Measurements from ENCODE around the gene PBX1.
A peak's percentile ranks its signal among the peaks of the same experiment; 100 is the strongest.

PBX1 gene

GRCh38 chr1:164709126-164709525 lies 150.1 kb downstream of the PBX1 start:
- Histone ChIP-seq H3K27me3 (ENCODE audit: control insufficient read depth in 3 of 3, insufficient read depth in 3 of 3, low read depth in 1 of 3, low read length in 3 of 3) (no peaks in the 10 kb centered on the region), H2AFZ (ENCODE audit: low read length) (no peak overlapping the region), H2BK12ac (ENCODE audit: low read length) (no peak overlapping the region), H2BK120ac (ENCODE audit: low read depth, low read length) (no peak overlapping the region), H4K91ac (ENCODE audit: low read depth, low read length, poor library complexity) (no peak overlapping the region), H3K36me3 (replicated peaks in 1 of 2; ENCODE audit: control insufficient read depth in 2 of 2, insufficient read depth in 2 of 2, low read length in 2 of 2) (no peaks in the 10 kb centered on the region), H2BK5ac (ENCODE audit: low read length) (no peak overlapping the region), H3K18ac (ENCODE audit: low read length) (no peak overlapping the region), H3K9ac (ENCODE audit: low read depth, low read length, poor library complexity) (no peak overlapping the region), H3K4me1 (ENCODE audit: control insufficient read depth in 2 of 2, insufficient read depth in 1 of 2, low read depth in 1 of 2, low read length in 2 of 2) (peaks cover 27 to 33% of the 10 kb centered on the region in 2 donors), H3K9me3 (replicated peaks in 1 of 2; ENCODE audit: control insufficient read depth in 2 of 2, insufficient read depth in 1 of 2, low read depth in 1 of 2, low read length in 2 of 2) (no peaks in the 10 kb centered on the region), H3K79me1 (ENCODE audit: low read depth, low read length) (no peaks in the 10 kb centered on the region), H3K4ac (ENCODE audit: low read length) (no peak overlapping the region), H2AK5ac (ENCODE audit: low read depth, low read length) (no peak overlapping the region), H3K4me3 (ENCODE audit: low read length in 2 of 2) (no peak overlapping the region), H4K8ac (ENCODE audit: low read depth, low read length) (no peak overlapping the region), H3K4me2 (ENCODE audit: insufficient read depth, low read length, poor library complexity, severe bottlenecking) (no peak overlapping the region), H3K14ac (ENCODE audit: low read length) (no peak overlapping the region), H3K23ac (ENCODE audit: low read depth, low read length, poor library complexity) (no peak overlapping the region), H3K27ac (replicated peaks; ENCODE audit: low read length) (no peak overlapping the region), H2BK15ac (ENCODE audit: low read length) (no peak overlapping the region)
- WGBS, 2 donors (ENCODE audit: extremely low coverage in 2 of 2, insufficient read length in 2 of 2, insufficient replicate concordance in 1 of 2): no CpG with 5 or more reads among the region's 4 CpGs
- DNase-seq (ENCODE audit: low spot score): no peak

DNA sequence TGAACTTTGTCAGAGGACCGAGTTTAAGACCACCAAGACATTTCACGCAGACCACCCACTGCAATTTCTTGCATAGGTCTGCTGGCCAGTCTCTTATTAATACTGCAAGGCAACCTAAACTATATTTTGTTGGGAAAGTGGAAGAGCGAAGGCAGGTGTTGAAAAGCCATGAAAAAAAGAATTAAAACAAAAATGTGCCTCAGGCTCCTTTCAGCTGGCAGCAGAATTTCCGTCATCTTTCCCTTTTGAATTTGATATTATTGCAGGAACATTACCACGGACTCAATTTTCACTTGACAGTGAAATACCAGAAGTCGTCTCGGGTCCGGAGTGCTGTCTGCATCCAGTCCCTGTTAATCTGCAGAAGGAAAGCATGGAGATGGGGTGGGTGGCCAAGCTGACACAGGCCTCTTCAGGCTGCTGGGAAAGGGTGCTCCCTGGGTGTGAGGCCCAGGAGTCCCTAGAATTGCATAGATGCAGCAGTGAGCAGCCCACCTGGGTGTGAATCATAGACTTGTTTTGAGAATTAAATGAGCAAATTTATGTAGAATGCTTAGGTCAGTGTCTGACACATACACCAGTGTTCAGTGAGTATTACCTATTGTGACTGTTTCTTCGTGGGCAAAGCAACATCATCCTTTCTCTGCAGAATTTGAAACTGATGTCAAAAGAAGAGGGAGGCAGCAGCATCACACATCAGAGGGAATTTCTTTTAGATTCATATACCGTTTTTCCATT lies 150.7 kb downstream of the PBX1 start:
- H3K27ac ChIP-seq (replicated peaks; ENCODE audit: low read length): no peak overlapping the region
- WGBS, 2 donors (ENCODE audit: extremely low coverage in 2 of 2, insufficient read length in 2 of 2, insufficient replicate concordance in 1 of 2): no CpG with 5 or more reads among the region's 10 CpGs
- no peak for DNase-seq (ENCODE audit: low spot score)
- H3K4me3 ChIP-seq (ENCODE audit: low read length in 2 of 2): no peak overlapping the region
- no peak overlapping the region for H2BK5ac ChIP-seq (ENCODE audit: low read length)
- no peak overlapping the region for H2AFZ ChIP-seq (ENCODE audit: low read length)
- peaks cover 27 to 33% of the 10 kb centered on the region in 2 donors for H3K4me1 ChIP-seq (ENCODE audit: control insufficient read depth in 2 of 2, insufficient read depth in 1 of 2, low read depth in 1 of 2, low read length in 2 of 2)
- H3K18ac ChIP-seq (ENCODE audit: low read length): no peak overlapping the region
- H3K14ac ChIP-seq (ENCODE audit: low read length): no peak overlapping the region
- no peak overlapping the region for H3K23ac ChIP-seq (ENCODE audit: low read depth, low read length, poor library complexity)
- H2BK15ac ChIP-seq (ENCODE audit: low read length): no peak overlapping the region
- H3K4ac ChIP-seq (ENCODE audit: low read length): no peak overlapping the region
- no peak overlapping the region for H4K91ac ChIP-seq (ENCODE audit: low read depth, low read length, poor library complexity)
- no peaks in the 10 kb centered on the region for H3K27me3 ChIP-seq (ENCODE audit: control insufficient read depth in 3 of 3, insufficient read depth in 3 of 3, low read depth in 1 of 3, low read length in 3 of 3)
- H2BK12ac ChIP-seq (ENCODE audit: low read length): no peak overlapping the region
- no peak overlapping the region for H2AK5ac ChIP-seq (ENCODE audit: low read depth, low read length)
- no peak overlapping the region for H3K4me2 ChIP-seq (ENCODE audit: insufficient read depth, low read length, poor library complexity, severe bottlenecking)
- H3K9ac ChIP-seq (ENCODE audit: low read depth, low read length, poor library complexity): no peak overlapping the region
- H4K8ac ChIP-seq (ENCODE audit: low read depth, low read length): no peak overlapping the region
- H2BK120ac ChIP-seq (ENCODE audit: low read depth, low read length): no peak overlapping the region
- H3K79me1 ChIP-seq (ENCODE audit: low read depth, low read length): no peaks in the 10 kb centered on the region
- H3K9me3 ChIP-seq (replicated peaks in 1 of 2; ENCODE audit: control insufficient read depth in 2 of 2, insufficient read depth in 1 of 2, low read depth in 1 of 2, low read length in 2 of 2): no peaks in the 10 kb centered on the region
- H3K36me3 ChIP-seq (replicated peaks in 1 of 2; ENCODE audit: control insufficient read depth in 2 of 2, insufficient read depth in 2 of 2, low read length in 2 of 2): no peaks in the 10 kb centered on the region

GRCh38 chr1:164712131-164713036 lies 153.4 kb downstream of the PBX1 start:
- Histone ChIP-seq H3K27me3 (ENCODE audit: control insufficient read depth in 3 of 3, insufficient read depth in 3 of 3, low read depth in 1 of 3, low read length in 3 of 3) (no peaks in the 10 kb centered on the region), H4K8ac (ENCODE audit: low read depth, low read length) (no peak overlapping the region), H3K9me3 (replicated peaks in 1 of 2; ENCODE audit: control insufficient read depth in 2 of 2, insufficient read depth in 1 of 2, low read depth in 1 of 2, low read length in 2 of 2) (no peaks in the 10 kb centered on the region), H3K4me1 (ENCODE audit: control insufficient read depth in 2 of 2, insufficient read depth in 1 of 2, low read depth in 1 of 2, low read length in 2 of 2) (peaks cover 23 to 24% of the 10 kb centered on the region in 2 donors), H2AFZ (ENCODE audit: low read length) (no peak overlapping the region), H2BK15ac (ENCODE audit: low read length) (no peak overlapping the region), H3K9ac (ENCODE audit: low read depth, low read length, poor library complexity) (no peak overlapping the region), H3K4me2 (ENCODE audit: insufficient read depth, low read length, poor library complexity, severe bottlenecking) (no peak overlapping the region), H3K14ac (ENCODE audit: low read length) (no peak overlapping the region), H3K79me1 (ENCODE audit: low read depth, low read length) (no peaks in the 10 kb centered on the region), H3K23ac (ENCODE audit: low read depth, low read length, poor library complexity) (no peak overlapping the region), H3K4me3 (ENCODE audit: low read length in 2 of 2) (no peak overlapping the region), H3K36me3 (replicated peaks in 1 of 2; ENCODE audit: control insufficient read depth in 2 of 2, insufficient read depth in 2 of 2, low read length in 2 of 2) (no peaks in the 10 kb centered on the region), H4K91ac (ENCODE audit: low read depth, low read length, poor library complexity) (no peak overlapping the region), H2BK120ac (ENCODE audit: low read depth, low read length) (no peak overlapping the region), H3K4ac (ENCODE audit: low read length) (no peak overlapping the region), H2BK12ac (ENCODE audit: low read length) (no peak overlapping the region), H2AK5ac (ENCODE audit: low read depth, low read length) (no peak overlapping the region), H2BK5ac (ENCODE audit: low read length) (no peak overlapping the region), H3K27ac (replicated peaks; ENCODE audit: low read length) (peak overlapping the region; percentile 24), H3K18ac (ENCODE audit: low read length) (peak overlapping the region; percentile 7)
- no CpG with 5 or more reads among the region's 25 CpGs for WGBS, 2 donors (ENCODE audit: extremely low coverage in 2 of 2, insufficient read length in 2 of 2, insufficient replicate concordance in 1 of 2)
- no peak for DNase-seq (ENCODE audit: low spot score)
